MG63 (cell line): ENCODE results near the gene SCGB1D1. TPM values are rescaled to one million over a fixed set of nuclear protein-coding genes. Genes with fewer than 3 reads are reported as not detected.

Experiments used
- DNase-seq: peaks from one replicate; pipeline ENCODE4 v3.0.0-alpha.2; 2020
- H3K27me3 ChIP-seq: fragments of 250-450 bp; sonication (Bioruptor Pico); 2 replicates; pipeline ENCODE4 v1.5.1; 2020; ENCODE audit warnings: mild to moderate bottlenecking, moderate library complexity
- H3K36me3 ChIP-seq: fragments of 250-450 bp; sonication (Bioruptor Pico); 2 replicates; pipeline ENCODE4 v1.5.1; 2020; ENCODE audit warnings: mild to moderate bottlenecking, moderate library complexity
- H3K4me3 ChIP-seq: fragments of 250-450 bp; sonication (Bioruptor Pico); 2 replicates; pipeline ENCODE4 v1.5.1; 2020; ENCODE audit warnings: mild to moderate bottlenecking, moderate library complexity
- H3K9me3 ChIP-seq: fragments of 250-450 bp; sonication (Bioruptor Pico); 2 replicates; pipeline ENCODE4 v1.5.1; 2020; ENCODE audit warnings: mild to moderate bottlenecking, moderate library complexity
- total RNA-seq: library from RNA; depleted of rRNA; stranded (reverse); fragments of >200 nt; shearing (Covaris generic); gene quantifications from 2 replicates; pipeline ENCODE4 v1.2.3, GENCODE V29; 2014; ENCODE audit warnings: low replicate concordance; rRNA removed

SCGB1D1 gene, protein sequence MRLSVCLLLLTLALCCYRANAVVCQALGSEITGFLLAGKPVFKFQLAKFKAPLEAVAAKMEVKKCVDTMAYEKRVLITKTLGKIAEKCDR
- not detected in 2 replicates for total RNA-seq

DNA sequence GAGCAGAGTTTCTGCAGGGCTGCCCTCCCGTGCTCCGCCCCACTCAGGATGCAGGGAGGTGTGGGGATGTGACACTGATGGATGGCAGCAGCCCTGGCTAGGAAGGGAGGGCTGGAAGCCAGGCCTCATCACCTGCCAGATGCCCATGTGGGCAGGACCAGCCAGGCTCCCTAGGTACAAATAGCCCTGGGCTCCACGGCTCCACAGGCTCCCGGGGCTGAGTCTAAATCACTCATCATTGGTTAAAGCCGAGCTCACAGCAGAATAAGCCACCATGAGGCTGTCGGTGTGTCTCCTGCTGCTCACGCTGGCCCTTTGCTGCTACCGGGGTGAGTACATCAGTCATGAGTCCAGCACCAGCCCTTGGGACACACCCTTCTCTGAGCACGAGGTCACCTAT, at the start of gene SCGB1D1:
SCGB1D1 (plus strand) TSS at position 206 of the 400 bp plus-strand sequence; CDS start at position 275, 69 bp downstream.
- Histone ChIP-seq H3K36me3 (no peaks in the 10 kb centered on the region), H3K4me3 (no peak within 1 kb of the TSS), H3K27me3 (peaks cover 40% of the 10 kb centered on the region), H3K9me3 (no peaks in the 10 kb centered on the region)
- no peak for DNase-seq

DNA sequence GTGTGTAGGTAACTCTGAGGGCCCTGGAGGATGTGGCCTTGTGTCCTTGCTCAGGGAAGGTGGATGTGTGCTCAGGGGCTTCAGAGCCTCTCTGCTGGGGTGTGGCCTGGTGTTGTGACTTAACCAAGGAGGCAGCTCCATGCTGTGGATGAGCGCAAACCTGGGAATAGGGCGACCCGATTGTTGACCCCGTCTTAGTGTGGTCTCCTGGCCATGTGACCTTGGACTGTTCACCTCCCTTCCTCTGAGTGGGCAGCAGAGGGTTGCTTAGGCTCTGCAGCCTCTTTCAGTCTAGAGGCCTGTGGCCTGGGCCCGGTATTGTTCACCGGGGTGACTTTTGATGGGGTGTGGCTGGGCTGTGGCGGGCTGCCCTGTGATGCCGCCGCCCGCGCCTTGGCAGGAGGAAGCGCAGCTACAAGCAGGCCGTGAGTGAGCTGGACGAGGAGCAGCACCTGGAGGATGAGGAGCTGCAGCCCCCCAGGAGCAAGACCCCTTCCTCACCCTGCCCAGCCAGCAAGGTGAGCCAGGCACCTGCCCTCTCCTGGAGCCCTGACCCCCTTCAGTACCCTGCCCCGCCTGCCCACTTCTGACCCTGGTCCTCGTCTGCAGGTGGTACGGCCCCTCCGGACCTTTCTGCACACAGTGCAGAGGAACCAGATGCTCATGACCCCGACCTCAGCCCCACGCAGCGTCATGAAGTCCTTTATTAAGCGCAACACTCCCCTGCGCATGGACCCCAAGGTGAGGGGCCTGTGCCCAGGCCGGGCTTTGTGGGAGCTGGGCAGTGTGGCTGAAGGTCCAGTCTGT, 49.5 kb upstream of the SCGB1D1 start:
- no peak for DNase-seq
- Histone ChIP-seq H3K36me3 (peaks cover 62% of the 10 kb centered on the region), H3K4me3 (no peak overlapping the region), H3K27me3 (no peaks in the 10 kb centered on the region), H3K9me3 (no peaks in the 10 kb centered on the region)

DNA sequence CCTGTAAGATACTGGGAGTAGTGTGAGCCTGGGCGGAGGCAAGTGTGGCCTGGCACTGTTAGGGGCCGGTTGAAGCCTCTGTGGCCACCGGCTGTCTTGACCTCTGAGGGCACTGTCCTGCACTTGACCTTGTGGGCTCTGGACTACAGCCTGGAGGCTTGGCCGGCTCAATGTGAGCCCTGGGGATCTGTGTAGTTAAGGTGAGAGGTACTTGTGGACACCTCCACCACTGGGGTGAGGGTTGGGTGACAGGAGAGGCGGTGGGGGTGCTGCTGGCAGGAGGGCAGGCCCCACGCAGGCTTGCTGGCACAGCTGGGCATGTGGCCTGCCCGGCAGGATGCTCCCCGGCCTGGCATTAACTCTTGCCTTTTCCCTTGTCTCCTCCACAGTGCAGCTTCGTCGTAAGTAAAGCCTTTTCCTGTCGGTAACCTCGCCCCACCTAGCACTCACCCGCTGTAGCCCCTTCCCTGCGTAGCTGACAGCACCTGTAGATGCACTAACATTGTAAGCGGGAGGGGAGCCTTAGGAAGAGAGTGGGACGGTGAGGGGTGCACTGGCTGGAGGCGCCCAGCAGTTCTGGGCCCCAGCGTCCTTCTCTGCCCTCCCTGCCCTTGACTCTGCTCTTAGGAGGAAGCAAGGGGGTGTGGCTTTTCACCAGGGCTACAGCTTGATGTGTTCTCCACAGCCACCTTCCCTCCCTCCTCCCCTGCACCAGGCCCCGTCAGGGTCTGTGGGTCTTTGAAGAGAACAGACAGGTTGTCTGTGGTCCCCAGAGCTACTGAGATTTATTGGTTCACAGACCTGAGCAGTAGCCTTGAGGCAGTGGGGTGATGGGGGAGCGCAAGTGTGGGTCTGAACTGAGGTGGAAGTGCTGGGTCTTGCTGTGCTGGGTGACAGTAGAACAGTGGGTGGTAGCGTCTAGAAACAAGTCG, 48.6 kb upstream of the SCGB1D1 start:
- Histone ChIP-seq H3K36me3 (peaks cover 70% of the 10 kb centered on the region), H3K9me3 (no peaks in the 10 kb centered on the region), H3K27me3 (no peaks in the 10 kb centered on the region), H3K4me3 (no peak overlapping the region)
- DNase-seq: no peak

DNA sequence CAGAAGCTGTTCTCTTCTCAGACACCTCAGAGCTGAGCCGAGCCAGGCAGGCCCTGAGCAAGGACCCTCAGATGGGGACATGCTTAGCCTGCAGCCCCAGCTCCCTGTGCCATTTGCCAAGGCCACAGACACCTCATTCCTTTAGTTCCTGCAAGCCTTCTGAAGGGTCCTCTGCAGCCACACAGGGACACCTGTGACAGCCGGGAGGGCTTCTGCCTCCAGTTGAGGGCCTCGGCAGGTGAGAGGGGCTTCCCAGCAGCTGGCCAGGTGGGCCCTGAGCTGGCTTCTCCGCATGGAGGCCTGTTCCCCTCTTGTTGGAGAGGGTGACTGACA, 48.0 kb upstream of the SCGB1D1 start:
- no peak overlapping the region for H3K4me3 ChIP-seq
- DNase-seq: no peak
- no peaks in the 10 kb centered on the region for H3K27me3 ChIP-seq
- H3K36me3 ChIP-seq: peaks cover 71% of the 10 kb centered on the region
- H3K9me3 ChIP-seq: no peaks in the 10 kb centered on the region

DNA sequence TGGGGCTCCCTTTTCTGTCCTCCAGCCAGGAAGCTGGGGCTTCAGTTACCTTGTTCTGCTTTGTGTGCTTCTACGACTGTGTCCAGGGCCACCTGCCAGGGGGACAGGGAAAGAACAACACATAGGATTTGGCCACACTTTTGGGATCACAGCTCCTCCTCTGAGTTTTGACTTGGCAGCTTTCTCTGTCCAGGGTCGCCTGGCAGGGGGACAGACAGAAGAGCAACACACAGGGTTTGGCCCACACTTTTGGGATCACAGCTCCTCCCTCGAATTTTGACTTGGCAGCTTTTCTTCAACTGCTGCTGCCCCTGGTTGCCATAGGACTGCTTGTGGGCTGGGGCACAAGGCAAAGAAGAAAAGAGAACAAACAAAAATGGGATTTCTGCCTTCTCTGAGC, 47.1 kb upstream of the SCGB1D1 start:
- Histone ChIP-seq H3K36me3 (peaks cover 66% of the 10 kb centered on the region), H3K4me3 (no peak overlapping the region), H3K27me3 (no peaks in the 10 kb centered on the region), H3K9me3 (no peaks in the 10 kb centered on the region)
- DNase-seq: no peak

DNA sequence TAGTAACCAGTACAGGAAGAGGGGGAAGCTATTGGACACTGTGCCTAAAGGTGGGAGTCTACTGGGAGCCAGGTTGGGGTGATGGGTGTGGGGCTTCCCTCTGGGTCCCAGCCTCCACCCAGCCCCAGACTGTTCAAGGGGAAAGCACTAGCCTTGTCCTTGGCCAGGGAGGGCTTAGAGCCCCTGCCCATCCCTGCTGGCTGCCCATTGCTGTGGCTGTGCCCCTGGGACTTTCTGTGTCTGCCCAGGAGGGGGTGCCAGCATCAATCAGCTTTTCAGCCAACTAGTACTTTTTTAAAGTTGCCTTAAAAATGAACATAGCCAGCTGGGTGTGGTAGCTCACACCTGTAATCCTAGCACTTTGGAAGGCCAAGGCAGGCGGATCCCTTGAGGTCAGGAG, 46.3 kb upstream of the SCGB1D1 start:
- no peaks in the 10 kb centered on the region for H3K9me3 ChIP-seq
- H3K4me3 ChIP-seq: no peak overlapping the region
- DNase-seq: no peak
- H3K27me3 ChIP-seq: no peaks in the 10 kb centered on the region
- H3K36me3 ChIP-seq: peaks cover 64% of the 10 kb centered on the region

DNA sequence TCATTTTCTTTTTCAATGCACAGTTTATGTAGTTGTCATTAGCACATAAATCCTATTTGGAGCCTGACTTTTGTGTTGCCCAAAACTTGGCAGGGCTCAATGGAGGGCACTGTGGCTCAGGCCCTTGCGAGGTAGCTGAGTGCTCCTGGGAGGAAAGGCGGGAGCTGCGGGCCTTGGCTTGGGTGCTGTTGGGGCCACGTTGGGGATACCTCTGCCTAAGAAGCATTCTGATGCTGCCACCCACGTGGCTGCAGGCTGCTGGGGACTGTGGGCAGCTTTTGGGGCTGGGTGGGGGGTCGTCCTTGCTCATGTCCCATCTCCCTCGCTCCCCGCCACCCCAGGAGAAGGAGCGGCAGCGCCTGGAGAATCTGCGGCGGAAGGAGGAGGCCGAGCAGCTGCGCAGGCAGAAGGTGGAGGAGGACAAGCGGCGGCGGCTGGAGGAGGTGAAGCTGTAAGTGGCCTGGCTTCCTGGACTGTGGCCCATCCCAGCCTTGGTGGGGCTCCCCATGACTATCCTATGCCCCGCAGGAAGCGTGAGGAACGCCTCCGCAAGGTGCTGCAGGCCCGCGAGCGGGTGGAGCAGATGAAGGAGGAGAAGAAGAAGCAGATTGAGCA, 45.3 kb upstream of the SCGB1D1 start:
- no peak for DNase-seq
- Histone ChIP-seq H3K4me3 (no peak overlapping the region), H3K36me3 (peaks cover 59% of the 10 kb centered on the region), H3K9me3 (no peaks in the 10 kb centered on the region), H3K27me3 (no peaks in the 10 kb centered on the region)

DNA sequence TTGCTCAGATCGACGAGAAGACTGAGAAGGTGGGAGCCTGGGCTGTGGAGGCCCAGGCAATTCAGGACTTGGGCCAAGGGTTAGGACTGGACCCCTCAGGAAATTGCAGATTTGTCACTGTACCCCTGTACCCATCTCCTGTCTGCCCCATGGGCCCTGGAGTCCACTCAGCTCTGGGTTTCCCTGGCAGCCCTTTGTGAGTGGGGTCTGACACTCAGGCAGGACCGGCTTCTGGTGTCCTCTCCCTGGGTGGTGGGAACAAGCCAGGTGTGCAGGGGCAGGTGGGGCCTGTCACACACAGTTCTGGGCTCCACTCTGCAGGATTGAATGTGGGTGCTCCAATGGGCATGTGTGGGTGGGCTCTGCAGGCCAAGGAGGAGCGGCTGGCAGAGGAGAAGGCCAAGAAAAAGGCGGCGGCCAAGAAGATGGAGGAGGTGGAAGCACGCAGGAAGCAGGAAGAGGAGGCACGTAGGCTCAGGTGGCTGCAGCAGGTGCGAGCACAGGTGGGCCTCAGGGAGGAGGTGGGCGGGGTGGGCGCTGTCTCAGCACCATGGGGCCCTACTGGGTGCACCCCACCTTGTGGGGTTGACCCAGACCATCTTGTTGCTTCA, 44.6 kb upstream of the SCGB1D1 start:
- no peak overlapping the region for H3K4me3 ChIP-seq
- H3K9me3 ChIP-seq: no peaks in the 10 kb centered on the region
- H3K27me3 ChIP-seq: no peaks in the 10 kb centered on the region
- no peak for DNase-seq
- H3K36me3 ChIP-seq: peaks cover 62% of the 10 kb centered on the region

DNA sequence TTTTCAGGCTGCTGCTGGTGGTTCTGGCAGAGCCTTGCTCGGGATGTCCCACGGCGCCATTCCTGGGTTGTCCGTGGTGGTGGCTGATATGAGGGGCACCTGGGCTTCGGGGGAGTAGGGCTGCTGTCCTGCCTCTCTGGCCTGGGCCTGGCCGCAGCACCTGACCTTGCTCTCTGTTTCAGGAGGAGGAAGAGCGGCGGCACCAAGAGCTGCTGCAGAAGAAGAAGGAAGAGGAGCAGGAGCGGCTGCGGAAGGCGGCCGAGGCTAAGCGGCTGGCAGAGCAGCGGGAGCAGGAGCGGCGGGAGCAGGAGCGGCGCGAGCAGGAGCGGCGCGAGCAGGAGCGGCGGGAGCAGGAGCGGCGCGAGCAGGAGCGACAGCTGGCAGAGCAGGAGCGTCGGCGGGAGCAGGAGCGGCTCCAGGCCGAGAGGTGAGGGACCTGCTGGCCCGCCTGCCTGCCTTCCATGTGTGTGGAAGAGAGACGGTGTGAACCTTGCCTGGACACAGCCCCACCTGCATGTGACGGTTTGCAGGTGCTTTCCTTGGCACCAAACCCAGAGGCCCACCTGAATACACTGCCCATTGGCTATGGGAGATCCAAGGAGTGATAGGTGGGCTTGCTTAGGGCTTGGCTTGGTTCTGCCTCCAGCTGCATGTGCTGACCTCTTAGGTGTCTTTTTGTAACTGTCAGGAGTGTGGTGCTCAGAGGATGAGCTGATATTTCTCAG, 43.4 kb upstream of the SCGB1D1 start:
- no peaks in the 10 kb centered on the region for H3K27me3 ChIP-seq
- DNase-seq: no peak
- H3K9me3 ChIP-seq: no peaks in the 10 kb centered on the region
- no peak overlapping the region for H3K4me3 ChIP-seq
- H3K36me3 ChIP-seq: peaks cover 64% of the 10 kb centered on the region

DNA sequence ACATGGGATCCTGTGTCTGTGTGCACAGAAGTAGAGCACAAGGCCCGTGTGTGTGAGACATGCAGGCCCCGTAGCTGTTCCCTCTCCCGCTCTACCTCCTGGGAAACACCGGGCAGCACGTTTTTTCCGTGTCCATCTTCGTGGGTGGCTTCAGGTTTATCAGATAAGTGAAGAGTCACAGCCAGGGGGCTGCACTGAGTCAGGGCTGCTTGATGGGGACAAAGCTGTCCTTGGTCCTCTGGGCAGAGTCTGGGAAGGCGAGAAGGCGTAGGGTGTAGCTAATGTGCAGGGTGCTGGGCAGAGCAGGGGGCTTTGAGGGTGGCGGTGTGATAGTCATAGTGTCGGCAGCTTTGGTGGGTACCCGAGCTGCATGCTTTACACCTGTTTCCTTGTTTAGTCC, 42.5 kb upstream of the SCGB1D1 start:
- H3K9me3 ChIP-seq: no peaks in the 10 kb centered on the region
- no peaks in the 10 kb centered on the region for H3K27me3 ChIP-seq
- no peak overlapping the region for H3K4me3 ChIP-seq
- peaks cover 56% of the 10 kb centered on the region for H3K36me3 ChIP-seq
- no peak for DNase-seq

DNA sequence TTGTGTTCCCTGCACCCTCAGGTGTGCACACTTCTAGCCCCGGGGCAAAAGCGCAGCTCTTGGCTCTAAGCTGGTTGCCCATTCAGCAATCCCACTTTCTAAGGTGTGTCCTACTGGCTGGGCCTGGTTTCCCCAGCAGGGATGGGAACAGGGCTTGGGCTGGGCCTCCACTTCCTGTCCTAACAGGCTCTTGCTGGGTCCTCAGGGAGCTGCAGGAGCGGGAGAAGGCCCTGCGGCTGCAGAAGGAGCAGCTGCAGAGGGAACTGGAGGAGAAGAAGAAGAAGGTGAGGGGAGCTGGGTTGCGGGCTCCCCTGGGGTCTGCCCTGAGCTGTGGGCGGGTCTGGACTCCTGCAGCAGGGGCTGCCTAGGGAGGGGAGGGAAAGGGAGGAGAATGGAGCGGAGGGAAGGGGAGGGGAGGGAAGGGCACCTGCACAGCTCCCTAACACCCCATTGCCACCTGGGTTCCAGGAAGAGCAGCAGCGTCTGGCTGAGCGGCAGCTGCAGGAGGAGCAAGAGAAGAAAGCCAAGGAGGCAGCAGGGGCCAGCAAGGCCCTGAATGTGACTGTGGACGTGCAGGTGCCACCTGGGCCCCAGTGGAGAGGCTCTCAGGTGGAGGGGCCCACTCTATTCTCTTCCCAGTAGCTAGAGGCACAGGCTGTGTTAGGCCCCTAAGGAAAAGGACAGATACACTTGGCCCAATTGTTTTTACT, 41.6 kb upstream of the SCGB1D1 start:
- Histone ChIP-seq H3K9me3 (no peaks in the 10 kb centered on the region), H3K4me3 (no peak overlapping the region), H3K27me3 (no peaks in the 10 kb centered on the region), H3K36me3 (peaks cover 54% of the 10 kb centered on the region)
- no peak for DNase-seq

DNA sequence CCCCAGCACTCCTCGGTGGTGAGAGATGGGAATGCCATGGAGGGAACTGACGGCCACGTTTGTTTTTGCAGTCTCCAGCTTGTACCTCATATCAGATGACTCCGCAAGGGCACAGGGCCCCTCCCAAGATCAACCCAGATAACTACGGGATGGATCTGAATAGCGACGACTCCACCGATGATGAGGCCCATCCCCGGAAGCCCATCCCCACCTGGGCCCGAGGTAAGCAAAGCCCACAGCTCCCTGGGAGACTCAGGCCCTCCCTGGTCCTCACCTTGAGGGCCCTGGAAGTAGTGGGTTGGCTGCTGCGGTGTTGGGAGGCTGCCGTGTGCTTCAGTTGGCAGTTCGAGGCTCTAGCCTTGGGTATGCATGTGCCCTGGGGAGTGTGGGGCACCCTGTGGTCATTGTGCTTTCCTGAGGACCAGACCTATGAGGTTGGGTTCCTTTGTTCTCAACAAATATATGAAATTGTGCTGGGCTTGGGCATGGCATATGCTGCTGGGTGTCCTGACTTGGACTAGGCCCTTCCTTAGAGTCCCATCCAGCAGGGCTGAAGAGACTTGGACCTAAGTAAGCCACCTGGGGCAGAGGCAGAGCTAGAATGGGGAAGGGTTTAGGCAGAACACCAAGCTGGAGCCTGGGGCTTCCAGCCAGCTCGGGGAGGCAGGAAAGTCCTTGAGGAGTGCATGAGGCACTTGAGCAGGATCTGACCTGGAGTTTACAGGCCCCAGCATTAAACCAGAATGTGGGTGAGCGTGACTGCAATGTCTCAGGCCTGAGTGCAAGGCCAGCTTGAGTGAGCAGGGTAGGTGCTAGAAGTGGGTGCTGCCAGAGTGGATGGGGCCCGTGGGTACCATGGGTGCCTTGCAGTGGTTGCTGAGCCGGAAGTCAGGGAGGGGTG, 39.8 kb upstream of the SCGB1D1 start:
- Histone ChIP-seq H3K36me3 (peaks cover 48% of the 10 kb centered on the region), H3K4me3 (no peak overlapping the region), H3K27me3 (no peaks in the 10 kb centered on the region), H3K9me3 (no peaks in the 10 kb centered on the region)
- no peak for DNase-seq

DNA sequence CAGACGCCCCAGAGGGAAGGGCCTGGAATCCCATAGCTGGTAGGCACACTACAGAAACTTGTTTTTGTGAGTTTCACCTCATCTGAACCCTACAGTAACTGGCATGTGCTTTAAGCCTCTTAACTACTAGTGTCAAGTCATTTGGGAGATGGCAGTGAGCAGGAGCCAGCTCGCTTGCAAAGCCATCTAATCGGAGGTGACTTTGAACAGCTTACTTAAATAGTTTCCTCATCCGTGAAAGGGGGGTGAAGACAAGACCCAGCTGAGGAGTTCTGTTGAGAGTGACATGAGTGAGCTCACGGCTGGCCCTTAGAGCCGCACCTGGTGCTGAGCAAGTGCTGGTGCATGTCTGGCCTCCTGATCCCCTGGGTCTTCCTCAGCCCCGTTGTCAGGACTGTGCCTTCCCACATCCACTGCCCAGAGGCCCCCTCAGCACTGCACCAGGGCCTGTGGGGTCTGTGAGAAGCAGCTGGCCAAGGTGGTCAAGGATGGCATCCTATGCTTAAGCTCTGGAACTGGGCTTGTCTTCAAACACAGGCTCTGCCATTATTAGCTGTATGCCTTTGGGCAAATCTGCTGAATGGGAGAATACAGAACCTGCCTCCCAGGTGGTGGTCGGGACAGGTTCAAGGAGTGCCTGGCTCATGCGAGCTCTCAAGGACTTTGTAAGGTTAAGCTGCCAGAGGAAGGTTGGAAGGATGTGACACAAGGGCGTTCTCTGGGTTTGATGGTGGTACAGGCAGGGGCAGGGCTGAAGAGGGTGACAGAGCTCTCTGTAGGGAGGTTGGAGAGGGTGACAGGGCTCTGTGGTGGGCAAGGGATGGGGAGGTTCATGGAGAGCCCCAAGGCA, 38.9 kb upstream of the SCGB1D1 start:
- Histone ChIP-seq H3K4me3 (no peak overlapping the region), H3K36me3 (peaks cover 43% of the 10 kb centered on the region), H3K9me3 (no peaks in the 10 kb centered on the region), H3K27me3 (no peaks in the 10 kb centered on the region)
- no peak for DNase-seq

DNA sequence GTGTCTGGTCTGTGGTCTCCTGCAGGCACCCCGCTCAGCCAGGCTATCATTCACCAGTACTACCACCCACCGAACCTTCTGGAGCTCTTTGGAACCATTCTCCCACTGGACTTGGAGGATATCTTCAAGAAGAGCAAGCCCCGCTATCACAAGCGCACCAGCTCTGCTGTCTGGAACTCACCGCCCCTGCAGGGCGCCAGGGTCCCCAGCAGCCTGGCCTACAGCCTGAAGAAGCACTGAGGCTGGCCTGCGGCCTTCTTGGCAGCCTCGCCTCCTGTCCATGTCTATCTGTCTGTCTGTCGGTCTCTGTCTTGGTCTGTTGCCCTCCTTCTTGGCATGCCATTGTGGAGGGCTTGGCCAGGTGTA, 38.3 kb upstream of the SCGB1D1 start:
- H3K9me3 ChIP-seq: no peaks in the 10 kb centered on the region
- DNase-seq: no peak
- no peak overlapping the region for H3K4me3 ChIP-seq
- peaks cover 40% of the 10 kb centered on the region for H3K36me3 ChIP-seq
- H3K27me3 ChIP-seq: no peaks in the 10 kb centered on the region
